RWPE1 (cell line): ENCODE results near the gene GIMAP1.

ENCODE experiments used
- CTCF ChIA-PET: fragments of 350-600 bp; sonication (Branson Sonifier 250); formaldehyde crosslinking; extraction: SDS; loops from one replicate; lab custom pipeline; 2021; lab: Yijun Ruan, JAX
- POLR2A ChIA-PET: fragments of 400-600 bp; formaldehyde crosslinking; extraction: SDS; loops from one replicate; lab custom pipeline; 2020; ENCODE audit warnings: antibody characterized with exemption; ENCODE audit not compliant: low non-redundant PET; lab: Yijun Ruan, JAX
- DNase-seq: peaks from one replicate; pipeline ENCODE4 v3.0.0; 2012; ENCODE audit warnings: low spot score
- H3K27ac ChIP-seq: fragments of 450-650 bp; 2 replicates; pipeline ENCODE4 v1.5.1; 2017
- TF ChIP-seq, protein P1 (sequence below): fragments of 450-650 bp; conservative IDR thresholded peaks from 2 replicates; pipeline ENCODE4 v1.5.1; 2017; ENCODE audit warnings: low read depth, mild to moderate bottlenecking

Gene GIMAP1

DNA sequence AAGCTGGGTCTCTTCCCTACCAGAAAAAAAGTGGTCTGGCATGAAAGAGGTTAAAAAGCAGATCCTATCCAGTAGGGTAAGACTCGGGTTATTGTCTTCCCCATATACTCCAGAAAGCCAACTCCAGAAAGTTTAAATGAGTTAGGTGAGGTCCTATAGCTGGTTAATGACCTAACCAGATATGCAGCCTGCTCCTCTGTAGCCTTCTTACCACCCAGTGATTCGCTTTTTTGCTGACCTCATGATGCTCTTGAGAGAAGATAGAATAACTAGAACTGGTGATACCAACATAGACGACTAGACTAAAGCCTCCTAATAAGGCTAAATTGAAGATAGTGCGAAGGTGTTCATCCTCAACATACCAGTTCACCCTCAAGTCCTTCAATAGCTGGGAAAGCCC is 675 bp upstream of the GIMAP1 start:
- TF ChIP-seq, protein P1, sequence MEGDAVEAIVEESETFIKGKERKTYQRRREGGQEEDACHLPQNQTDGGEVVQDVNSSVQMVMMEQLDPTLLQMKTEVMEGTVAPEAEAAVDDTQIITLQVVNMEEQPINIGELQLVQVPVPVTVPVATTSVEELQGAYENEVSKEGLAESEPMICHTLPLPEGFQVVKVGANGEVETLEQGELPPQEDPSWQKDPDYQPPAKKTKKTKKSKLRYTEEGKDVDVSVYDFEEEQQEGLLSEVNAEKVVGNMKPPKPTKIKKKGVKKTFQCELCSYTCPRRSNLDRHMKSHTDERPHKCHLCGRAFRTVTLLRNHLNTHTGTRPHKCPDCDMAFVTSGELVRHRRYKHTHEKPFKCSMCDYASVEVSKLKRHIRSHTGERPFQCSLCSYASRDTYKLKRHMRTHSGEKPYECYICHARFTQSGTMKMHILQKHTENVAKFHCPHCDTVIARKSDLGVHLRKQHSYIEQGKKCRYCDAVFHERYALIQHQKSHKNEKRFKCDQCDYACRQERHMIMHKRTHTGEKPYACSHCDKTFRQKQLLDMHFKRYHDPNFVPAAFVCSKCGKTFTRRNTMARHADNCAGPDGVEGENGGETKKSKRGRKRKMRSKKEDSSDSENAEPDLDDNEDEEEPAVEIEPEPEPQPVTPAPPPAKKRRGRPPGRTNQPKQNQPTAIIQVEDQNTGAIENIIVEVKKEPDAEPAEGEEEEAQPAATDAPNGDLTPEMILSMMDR, result no peak
- CTCF ChIA-PET, result no interaction called here
- POLR2A ChIA-PET, result no interaction called here
- H3K27ac ChIP-seq, result no peak overlapping the region
- no peak for DNase-seq

DNA sequence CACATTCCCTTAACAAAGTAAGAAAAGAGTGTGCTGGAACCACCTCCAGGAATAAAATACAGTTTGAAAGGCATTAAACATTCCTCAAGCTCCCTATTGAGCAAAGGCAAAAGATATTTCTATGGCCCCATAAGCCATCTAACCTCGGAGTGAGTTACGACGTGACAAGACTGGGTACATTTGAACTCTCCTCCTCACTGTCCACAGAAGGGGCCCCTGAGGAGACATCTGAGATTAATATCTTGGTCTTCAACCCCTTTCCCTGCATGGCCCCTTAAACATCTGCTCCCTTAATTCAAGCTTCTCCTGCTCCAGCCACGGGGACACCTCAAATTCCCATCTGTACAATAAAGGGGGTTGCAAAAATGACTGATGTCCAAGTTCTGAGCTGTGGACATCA is 526 bp downstream of the GIMAP1 start:
- ChIA-PET CTCF (no interaction called here), POLR2A (no interaction called here)

DNA sequence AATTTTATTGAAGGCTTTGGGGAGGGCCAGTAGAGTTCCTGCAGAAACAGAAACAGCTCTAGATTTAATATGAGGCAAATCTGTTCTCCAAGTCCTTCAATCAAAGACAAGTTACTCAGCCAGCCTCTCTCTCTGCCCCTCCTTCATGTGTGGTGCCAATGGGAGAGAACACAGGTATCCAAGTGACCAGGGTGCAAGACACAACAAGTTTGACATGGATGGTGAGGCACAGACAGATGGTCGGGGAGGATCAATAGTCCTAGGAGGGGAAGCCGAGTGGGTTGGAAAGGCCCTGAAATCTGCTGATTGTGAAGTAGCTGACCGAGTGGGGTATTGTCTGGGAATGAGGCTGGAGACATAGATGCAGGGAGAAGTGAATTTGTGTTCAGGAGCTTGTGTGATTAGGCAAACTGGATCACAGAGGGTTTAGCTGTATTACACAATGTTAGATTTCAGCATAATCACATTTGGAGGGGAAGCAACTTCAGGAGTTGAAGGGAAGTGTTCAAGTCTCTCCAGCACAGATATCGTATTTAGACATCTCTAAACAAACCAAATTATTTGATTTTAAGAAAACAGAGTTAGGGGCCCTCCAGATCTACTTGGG is 1.5 kb downstream of the GIMAP1 start:
- H3K27ac ChIP-seq, result no peak overlapping the region
- no peak for DNase-seq
- ChIA-PET CTCF (no interaction called here), POLR2A (no interaction called here)
- TF ChIP-seq, protein P1, result no peak

More for the DNA sequence above, 526 bp downstream of the GIMAP1 start:
- TF ChIP-seq, protein P1, result no peak
- no peak overlapping the region for H3K27ac ChIP-seq
- no peak for DNase-seq

DNA sequence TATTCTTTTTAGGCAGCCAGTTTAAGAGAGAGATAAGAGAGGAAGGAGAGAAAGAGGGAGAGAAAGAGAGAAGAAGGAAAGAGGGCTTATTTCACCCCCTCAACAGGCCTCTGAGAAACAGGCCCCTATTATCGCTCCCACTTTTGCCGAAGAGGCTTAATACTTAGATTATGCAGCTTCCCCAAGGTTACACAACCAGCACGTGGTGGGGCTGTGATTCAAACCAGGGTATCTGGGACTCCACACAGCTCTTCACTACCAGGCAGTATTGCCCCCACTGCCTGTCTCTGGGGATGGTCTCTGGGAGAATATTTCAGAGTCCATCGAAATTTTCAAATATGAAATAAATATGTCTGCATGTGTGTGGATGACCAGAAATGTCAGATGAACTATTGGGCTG is 3.0 kb downstream of the GIMAP1 start:
- TF ChIP-seq, protein P1, result no peak
- H3K27ac ChIP-seq, result no peak overlapping the region
- POLR2A ChIA-PET, result no interaction called here
- DNase-seq, result no peak
- CTCF ChIA-PET, result no interaction called here

DNA sequence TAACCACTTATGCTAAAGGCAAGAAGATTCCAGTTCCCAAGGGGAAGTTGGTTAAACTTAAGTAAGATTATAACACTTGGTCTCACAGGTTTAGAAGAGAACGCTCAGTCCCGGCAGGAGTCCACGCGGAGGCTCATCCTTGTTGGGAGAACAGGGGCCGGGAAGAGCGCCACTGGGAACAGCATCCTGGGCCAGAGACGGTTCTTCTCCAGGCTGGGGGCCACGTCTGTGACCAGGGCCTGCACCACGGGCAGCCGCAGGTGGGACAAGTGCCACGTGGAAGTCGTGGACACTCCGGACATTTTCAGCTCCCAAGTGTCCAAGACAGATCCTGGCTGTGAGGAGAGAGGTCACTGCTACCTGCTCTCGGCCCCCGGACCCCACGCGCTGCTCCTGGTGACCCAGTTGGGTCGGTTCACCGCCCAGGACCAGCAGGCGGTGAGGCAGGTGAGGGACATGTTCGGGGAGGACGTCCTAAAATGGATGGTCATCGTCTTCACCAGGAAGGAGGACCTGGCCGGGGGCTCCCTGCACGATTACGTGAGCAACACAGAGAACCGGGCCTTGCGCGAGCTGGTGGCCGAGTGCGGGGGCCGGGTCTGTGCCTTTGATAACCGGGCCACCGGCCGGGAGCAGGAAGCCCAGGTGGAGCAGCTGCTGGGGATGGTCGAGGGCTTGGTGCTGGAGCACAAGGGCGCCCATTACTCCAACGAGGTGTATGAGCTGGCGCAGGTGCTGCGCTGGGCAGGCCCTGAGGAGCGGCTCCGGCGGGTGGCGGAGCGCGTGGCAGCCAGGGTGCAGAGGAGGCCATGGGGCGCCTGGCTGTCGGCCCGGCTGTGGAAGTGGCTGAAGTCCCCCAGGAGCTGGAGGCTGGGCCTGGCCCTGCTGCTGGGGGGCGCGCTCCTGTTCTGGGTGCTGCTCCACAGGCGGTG is 3.8 kb downstream of the GIMAP1 start:
- CTCF ChIA-PET, result no interaction called here
- DNase-seq, result no peak
- TF ChIP-seq, protein P1, result no peak
- no peak overlapping the region for H3K27ac ChIP-seq
- POLR2A ChIA-PET, result no interaction called here

DNA sequence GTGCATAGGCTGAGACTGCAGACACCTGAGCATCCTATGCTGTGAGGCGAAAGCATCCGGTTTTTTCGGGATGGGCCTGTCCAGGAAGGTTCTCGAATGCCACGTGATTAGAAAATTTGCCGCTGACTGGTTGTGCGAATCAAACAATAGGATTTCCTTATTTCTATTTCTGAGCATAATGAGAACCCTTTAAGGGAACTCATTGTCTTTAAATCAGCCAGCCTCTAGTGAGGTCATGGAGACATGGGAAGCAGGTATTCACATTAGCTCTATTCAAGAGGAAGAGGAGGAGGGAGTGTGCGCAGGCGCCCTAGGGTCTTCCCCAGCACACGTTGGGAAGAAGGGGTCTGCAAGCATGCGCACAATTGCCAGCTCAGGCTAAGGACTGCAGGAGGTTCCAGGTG is 5.6 kb downstream of the GIMAP1 start:
- H3K27ac ChIP-seq, result no peak overlapping the region
- CTCF ChIA-PET, result no interaction called here
- POLR2A ChIA-PET, result no interaction called here
- no peak for DNase-seq
- TF ChIP-seq, protein P1, result no peak
